ENCODE data around the gene SPAG17.

Gene SPAG17

DNA sequence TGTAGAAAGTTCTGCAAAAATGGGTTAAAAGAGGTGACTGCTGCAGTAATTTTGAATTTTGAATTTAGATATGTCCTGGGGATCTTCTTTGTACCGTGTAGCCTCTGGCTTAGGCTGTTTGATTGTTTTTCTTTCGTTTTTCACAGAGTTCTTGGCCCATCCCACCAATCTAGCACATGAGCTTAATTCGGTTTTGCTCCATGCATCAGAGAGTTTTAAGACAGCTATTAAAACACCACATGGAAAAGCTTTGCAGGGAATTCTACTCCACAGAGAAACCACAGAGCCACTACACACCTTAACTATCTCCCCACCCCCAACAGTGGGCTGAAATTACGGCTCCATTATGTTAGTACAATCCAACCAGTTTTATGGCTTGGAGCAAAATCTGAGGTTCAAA lies 25.5 kb downstream of the SPAG17 start:
- DNase-seq = no peak

DNA sequence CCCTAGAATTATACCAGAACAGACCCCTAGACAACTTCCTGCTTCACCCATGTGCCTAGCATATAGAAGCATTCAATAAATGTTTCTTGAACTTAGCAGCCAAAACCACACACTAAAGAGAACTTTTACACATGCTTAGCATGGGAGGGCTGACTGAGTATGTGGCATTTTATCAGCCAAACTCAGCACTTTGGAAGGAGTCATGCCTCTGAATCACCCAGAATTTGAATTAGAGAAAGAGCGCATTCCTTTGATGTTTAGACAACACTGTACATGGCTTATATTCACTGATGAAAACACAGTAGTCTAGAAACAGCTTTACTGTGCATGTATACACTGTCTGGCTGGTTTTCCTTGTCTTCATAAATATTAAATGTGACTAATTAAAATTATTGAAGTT lies 26.1 kb downstream of the SPAG17 start:
- DNase-seq = no peak

DNA sequence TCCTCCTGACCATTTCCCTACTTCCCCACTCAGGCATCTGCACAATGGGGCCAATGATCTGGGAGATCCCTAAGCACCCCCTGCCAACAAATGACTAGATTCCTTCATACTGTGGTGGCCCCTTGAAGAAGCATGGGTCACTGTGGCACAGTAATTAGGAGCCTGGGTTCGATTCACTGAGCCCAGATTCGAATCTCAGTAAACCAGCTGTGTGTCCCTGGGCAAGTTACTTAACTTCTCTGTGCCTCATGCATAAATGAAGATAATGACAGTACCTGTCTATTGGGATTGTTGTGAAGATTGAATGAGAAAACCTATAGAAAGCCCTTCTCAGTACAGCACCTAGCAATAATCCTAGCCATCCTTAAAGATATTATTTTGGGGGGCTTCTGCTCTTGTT lies 27.5 kb downstream of the SPAG17 start:
- no peak for DNase-seq

DNA sequence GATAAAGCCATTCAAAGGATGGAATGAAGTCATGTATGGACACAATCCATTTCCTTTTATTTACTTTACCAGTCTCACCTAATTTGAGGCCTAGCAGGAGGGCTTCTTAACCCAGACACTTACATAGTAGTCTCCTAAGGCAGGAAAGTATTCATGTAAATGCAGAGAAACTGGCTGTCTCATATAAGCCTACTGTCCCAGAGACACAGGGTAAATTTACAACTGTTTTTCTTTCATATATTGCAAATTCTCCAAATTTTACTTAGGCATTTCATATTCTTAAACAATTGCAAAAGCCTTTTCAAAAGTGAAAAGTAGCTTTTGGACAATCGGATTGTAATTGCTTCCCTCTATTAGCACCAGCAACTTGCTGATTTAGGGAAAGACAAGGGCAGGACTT lies 29.9 kb downstream of the SPAG17 start:
- no peak for DNase-seq

DNA sequence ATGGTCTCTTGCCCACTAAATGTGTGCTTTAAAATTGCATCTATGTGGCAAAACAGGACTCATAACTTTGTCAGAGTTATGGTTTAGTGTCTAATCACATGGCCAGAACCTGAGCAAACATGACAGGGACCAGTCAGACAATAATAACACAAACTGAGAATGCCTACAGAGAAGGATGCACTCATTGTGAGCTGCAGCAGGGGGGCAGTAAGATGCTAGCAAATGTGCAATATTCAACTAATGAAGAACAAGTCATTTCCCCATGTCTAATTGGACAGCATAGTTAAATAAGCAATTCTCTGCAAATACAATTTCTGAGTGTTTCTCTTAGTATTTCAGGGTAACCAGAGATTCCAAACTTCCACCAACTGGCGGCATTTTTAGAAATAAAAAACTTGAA lies 30.8 kb downstream of the SPAG17 start:
- no peak for DNase-seq

DNA sequence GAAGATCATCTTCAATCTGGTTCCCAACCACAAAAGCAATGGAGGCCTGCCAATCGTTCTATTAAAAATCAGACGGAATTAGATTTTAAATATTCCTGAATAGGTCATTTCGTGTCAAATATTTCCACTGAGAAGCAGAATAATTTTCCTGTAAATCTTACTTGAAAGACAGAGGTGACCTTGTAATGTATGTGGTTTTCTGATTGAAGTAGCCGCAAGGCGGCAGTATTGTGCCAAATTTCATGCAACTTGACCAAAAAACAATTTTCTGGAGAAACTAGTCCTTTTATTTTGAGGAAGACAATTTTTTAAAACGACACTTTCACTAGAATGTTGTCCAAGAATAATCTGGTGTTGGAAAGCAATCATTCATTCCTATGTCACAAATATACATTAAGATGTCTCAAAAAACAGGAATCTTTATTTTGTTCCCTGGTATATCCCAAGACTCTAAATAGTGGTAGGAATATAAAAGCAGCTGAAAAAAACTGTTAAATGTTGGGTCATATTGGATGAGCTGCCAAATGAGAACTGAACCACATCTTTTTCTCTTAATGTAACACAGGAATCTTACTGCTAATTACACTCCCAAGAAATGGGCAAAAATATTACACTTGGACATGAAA lies 33.6 kb downstream of the SPAG17 start:
- DNase-seq = peak; percentile 7

DNA sequence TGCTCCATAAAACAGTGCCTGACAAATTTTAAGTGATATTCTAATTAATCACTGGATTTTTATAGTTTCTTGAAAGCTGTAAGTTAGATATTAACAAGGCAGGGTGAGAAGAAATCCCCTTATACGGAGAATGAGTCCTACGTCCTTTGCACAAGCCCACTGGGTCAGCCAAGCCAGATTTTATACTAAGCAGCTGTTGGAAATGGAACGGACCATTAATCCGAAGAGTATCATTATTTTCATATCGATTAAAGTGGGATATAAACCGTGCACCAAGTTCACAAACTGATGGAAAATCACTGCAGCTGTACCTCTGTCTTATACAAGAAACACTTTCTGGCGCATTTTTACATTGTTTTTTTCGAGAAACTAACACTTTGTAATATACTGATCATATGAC lies 35.2 kb downstream of the SPAG17 start:
- no peak for DNase-seq

DNA sequence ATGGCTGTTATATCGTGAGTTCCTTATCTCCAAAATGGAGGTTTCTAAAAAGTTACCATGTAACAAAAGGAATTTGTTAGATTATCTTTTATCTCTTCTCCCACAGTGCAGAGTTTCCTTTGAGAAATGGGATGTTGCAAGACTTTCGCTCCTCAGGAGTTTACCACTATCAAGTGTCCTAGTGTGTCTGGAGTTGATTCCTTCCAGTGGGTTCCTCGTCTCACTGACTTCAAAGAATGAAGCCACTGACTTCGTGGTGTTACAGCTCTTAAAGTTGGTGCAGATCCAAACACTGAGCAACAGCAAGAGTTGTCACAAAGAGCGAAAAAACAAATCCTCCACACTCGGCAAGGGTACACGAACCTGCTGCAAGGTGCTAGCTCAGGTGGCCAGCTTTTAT lies 37.0 kb downstream of the SPAG17 start:
- DNase-seq = no peak

DNA sequence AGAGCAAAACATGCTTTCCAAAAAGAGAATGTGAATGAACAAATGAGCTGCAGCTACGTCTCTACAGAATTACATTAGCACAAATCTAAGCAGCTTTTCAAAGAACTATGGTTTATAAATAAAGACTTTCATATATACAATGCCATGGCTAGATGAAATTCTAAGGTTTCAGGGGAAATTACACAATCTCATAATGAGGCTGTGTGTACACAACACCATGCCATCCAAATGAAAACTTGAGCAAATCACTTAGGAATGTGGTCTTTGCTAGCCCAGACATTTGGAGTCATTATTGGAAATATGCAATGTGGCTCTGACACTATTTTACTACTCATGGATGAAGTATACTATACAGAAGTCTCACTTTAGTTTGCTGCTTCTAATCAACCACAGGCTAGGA lies 37.5 kb downstream of the SPAG17 start:
- DNase-seq = no peak

DNA sequence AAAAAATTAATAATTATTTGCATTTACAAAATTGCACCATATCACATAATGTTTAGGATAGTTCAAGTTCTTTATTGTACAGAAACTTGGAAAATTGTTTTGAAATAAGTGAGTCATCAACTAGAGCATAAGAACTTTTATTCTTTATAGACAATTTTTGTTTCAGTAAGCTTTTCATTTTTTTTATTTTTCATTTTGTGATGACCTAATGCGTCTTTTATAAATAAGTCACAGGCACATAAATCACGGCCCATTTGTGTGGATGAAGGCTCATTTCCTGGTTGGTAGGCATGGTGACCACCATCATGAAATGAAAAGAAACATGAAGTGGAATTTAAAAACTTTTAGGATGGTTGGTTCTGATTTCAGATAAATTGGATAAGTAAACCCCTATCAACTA lies 39.3 kb downstream of the SPAG17 start:
- DNase-seq = no peak

DNA sequence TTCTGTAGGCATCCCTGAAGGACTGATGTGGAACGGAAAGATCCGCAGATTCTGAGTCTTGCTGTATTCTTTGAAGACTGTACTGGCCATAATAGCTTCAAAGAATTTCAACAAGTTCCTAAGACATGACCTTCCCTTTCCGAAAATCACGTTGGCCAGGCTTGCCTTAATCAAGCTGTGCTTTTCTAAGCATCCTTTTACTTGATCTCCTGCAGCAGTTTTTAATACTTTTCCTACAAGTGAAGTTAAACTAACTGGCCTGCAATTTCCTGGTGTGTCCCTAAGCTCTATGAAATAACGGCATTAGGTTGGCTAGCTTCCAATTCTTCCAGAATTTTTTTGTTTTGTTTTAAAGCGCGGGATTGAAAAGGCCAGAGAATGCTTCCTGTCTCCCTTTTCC lies 40.3 kb downstream of the SPAG17 start:
- no peak for DNase-seq

DNA sequence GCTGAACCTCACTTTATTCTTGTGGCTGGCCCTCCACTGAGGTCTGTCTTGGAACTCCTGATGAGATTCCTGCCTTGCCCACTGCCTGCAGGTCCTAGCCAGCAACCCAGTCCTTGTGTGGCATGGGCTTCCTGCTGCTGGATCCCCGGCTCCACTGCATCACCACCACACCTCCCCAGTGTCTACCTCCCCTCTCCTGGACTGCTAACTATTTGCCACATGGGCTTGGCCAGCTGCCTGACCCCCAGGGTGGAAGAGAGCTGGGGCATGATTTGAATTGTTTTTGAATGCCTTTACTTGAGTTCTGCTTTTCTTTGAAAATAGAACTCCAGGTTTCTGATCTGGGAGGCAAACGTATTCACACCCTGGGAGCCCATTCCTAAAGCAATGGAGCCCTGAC lies 41.2 kb downstream of the SPAG17 start:
- DNase-seq = no peak

DNA sequence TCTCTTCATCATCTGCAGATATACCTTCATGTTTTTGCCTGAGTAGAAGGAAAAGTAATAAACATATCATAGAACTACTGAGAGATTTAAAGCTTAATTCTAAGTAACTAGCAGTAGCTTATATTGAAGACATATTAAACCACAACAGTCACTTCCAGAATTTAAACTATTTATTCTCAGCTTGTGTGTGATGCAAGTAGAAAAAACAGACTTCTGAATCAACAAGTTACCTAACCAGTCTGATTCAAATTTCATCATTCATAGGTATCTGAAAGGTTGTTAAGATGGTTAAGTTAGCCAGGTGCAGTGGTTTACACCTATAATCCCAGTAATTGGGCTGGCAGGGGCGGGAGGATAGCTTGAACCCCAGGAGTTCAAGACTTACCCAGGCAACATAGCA lies 41.9 kb downstream of the SPAG17 start:
- no peak for DNase-seq

DNA sequence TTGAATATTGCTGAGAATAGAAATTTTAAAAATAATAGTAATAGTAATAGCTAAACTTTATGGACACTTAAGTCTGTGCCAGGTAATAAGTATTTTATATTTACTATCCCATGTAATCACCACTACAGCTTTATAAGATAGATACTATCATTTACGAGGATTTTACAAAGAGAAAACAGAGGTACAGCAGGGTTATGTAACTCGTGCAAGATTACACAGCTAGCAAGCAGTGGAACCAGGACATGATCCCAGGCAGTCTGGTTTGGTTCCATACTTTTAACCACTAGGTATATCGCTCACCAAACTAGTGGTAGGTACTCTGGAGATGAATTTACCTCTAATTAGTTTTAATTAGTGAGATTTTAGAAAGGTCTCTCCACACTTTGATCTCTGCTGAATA lies 42.5 kb downstream of the SPAG17 start:
- DNase-seq = no peak

DNA sequence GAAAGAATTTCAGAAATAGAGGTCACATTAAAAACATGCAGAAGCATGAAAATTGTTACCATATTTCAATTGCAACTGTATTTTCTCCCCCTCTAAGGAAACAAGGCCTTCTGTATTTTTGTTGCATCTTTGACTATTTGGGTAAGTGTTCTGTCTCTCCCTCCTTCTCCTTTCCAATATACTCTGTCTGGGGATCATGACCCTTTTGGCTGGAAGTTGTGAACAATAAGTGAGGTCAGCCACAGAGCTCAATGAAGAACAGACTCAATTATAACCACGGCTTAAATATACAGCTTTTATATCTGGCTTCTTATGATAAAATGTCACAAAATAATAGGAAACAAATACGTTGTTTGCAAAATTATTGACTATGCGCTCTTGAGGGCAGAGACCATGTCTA lies 47.1 kb downstream of the SPAG17 start:
- DNase-seq = no peak

DNA sequence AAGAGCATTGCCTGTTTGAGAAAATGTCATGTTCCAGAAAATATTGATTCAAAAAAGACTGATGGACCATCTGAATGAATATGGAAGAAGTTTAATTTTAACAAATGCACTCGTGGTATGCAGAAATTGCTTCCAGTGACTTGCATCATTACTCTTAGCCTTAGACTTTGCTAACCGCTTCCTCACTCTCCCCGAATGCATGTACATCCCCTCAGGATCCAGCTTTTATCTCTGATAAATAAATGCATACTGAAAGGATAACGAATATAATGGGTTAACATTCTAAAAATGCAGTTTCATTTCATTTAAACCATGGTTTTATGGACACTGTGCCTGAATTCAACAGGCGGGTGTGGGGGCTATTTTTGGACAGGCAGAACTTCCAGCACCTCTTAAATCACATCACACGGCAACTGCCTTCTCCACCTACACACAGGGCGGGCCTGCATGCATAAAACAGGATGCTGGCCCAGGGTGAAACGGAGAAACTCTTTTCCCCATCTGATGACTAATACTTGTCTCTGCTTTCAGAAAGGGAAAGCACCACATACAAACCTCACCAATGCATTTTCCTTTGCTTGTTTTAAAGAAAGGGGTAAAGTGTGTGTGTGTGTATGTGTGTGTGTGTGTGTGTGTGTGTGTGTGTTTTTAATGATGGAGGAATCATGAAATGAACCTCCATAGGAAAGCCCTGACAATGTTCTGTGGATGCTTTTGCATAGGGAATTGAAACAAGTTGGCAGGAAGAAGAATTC lies 48.7 kb downstream of the SPAG17 start:
- DNase-seq = no peak

DNA sequence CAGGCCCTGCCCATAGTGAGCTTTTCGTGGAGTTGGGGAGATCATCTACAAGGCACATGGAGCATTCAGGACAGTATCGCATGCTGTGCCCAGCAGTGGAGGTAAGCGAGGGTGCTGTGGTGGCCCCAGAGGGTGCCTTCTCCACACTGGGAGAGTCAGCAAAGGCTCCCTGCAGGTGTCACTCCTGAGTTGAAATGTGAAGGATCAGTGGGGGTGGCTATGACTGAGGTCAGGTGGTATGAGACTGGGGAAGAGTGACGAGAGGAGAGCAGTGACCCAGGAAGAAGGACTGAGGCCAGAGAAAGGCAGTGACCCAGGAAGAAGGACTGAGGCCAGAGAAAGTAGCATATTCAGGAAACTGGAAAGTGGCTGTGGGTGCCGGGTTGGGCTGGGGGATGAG lies 53.0 kb downstream of the SPAG17 start:
- DNase-seq = no peak

DNA sequence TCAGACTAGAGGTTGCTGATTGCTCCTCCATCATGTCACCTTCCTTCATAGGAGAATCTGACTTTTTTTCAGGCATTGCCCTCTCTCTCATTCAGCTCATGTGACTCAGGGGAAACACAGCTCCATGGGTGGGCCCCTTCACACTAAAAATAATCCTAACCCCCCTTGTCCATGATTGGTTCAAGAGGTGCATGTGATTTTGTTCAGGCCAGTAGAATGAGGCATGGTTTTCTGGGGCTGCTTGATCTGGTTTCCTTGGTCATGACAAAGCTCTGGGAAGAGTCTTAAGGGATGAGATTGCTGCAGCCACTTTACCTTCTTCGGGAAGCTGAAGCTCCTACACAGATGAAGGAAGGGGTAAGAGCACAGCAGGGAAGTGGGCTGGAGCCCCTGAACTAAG lies 56.3 kb downstream of the SPAG17 start:
- DNase-seq = no peak

DNA sequence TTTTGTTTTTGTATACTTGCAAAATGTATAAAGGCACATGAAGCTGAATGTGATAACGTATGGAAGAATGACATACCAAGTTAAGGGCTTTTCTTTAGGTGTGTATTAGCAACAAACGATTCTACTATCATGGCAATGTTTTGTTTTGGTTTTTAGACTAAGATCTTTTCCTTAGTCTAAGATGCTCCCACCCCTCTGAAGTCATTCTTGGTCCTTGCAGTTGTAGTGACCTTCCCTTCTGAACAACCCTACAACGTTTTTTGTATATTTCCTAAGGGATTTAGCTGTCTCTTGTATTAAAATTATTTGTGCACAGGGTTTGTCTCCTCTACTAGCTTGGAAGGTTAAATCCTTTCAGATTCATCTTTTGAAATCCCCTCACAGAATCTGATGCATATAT lies 61.0 kb downstream of the SPAG17 start:
- no peak for DNase-seq

DNA sequence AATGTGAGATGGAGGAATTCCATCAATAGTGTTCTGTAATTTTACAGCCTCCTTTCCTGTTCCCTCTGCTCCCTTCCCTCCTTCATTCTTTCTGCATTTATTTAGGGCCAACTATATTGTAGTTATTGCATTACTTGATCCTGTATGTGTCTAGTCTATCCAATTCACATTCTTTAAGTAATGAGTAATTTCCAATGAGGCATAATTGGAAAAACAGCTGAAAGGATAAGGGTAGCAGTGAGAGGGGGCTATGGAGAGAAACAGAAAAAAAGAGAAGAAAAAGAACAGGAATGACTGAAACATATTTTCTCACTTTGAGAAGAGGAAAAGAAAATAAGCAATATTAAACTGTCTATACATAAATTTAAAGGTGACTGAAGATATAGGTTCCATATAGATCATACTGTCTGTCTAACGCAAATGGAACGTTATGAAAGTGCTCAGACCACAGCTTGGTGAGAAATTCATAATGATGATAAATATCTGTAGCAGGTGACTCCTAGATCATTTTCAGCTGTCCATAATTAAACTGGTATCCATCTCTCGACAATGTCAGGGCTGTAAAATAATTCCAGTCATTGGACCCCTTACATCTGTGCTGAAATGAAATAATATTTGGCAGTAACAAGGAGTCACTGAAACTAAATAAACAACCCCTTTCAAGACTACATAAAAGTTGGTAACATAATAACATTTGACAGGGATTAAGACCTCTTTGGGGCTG lies 61.8 kb downstream of the SPAG17 start:
- DNase-seq = no peak

DNA sequence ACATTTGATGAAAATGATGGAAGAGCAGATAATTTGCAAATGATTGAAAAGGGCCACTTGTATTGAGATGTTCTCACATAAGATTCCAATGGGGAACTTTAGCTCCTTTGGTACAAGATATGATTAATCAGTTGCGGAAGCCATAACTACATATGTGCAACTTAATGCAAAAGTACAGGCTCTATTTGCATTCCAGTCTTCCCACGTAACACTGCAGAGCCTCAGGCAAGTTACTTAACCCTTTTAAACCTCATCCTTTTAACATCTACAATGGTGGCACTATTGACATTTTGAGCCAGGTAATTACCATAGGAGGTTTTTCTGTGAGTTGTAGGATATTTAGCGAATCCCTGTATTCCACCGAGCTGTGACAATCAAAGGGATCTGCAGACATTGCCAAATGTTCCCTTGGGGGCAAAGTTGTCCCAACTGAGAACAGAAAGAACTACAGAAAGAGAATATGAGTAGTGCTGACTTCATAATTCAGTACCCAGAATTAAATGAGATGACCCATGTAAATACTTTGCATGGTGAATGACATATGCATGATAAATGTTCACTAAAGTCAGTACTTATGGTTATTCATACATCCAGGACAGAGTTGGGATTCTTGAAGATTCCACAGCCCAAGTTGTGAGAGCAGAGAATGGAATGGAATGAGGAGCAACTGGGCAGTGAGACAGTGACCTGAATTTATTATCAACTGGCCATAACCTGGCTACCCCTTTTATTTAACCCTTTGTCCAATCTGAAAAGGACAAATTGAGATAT lies 62.6 kb downstream of the SPAG17 start:
- DNase-seq = no peak

DNA sequence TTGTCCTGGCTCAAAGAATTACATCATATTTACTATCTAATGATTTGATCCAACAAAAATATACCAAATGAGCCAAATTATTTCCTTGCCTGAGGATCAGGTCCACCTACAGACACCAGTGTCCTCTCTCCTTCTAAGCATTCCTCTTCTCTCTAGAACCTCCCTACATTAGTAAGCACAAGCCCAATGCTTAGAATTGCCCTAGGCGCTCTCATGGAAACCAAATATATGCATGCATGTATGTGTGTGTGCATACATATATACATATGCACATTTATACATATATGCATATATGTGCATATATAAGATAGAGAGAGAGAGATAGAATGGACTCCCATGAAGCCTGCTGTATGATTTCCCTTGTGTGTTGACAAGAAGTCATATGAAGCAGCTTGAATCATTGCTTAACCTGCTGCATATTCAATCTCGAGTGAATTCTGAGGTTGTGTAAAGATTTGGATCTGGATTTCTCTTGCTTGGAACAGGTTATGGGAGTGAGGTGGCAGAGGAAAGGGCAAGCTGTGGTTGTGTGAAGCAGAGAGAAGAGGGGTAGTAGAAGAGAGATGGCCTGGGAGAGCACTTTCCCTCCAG lies 66.1 kb downstream of the SPAG17 start:
- DNase-seq = no peak

DNA sequence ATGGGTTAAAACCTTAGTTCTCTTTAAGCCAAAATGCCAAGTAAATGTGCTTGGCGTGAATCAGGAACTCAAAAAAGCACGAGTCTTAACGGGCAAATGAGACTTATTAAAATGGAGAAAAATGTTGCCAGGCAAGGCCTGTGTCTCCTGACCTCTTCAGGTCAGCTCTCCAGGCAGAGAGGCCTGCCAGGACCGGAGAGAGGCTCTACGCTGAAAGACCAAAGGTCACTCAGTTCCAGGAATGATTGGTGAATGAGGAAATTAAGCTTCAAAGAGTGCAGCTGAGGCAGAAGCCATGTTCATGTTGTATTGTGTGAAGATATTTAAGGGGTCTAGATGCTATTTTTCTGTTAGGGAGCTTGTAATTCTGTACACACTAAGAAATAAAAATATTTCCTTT lies 66.6 kb downstream of the SPAG17 start:
- no peak for DNase-seq

All from CD4-positive, alpha-beta T cell treated with Interleukin-17A for 4 hours (primary cell).